ENCODE results near the gene TLX2. TPM values are rescaled to one million over a fixed set of nuclear protein-coding genes. Genes with fewer than 3 reads are reported as not detected.

TLX2 gene
- polyA plus RNA-seq, 2 of the 4 experiments (the other 2 are of a cell fraction), result 0.05 to 0.37 TPM

- TF ChIP-seq KDM5A (IDR thresholded peaks at IDR 0.05), result no peak
- TF ChIP-seq MAZ (IDR thresholded peaks at IDR 0.05; ENCODE audit: borderline replicate concordance, low read depth, low read length), result no peak
- TF ChIP-seq NR3C1 (IDR thresholded peaks at IDR 0.05), result no peak
- no peak for TF ChIP-seq NPAS2 (CRISPR knock-in tag; IDR thresholded peaks at IDR 0.05; ENCODE audit: borderline replicate concordance)
- 0 out of 3 replicates have a peak, but pooled peaks have one; percentile 29 for TF ChIP-seq SMC3 (IDR thresholded peaks at IDR 0.05)
- TF ChIP-seq POLR2A (IDR thresholded peaks at IDR 0.05; ENCODE audit: low read length), result peak; percentile 29; the same call in 1 of the 2 replicates
- no peak for TF ChIP-seq FOSB (CRISPR knock-in tag; IDR thresholded peaks at IDR 0.05)
- TF ChIP-seq ZFP36 (IDR thresholded peaks at IDR 0.05; ENCODE audit: borderline replicate concordance, partially characterized antibody), result no peak
- TF ChIP-seq, protein P1, sequence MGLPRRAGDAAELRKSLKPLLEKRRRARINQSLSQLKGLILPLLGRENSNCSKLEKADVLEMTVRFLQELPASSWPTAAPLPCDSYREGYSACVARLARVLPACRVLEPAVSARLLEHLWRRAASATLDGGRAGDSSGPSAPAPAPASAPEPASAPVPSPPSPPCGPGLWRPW (IDR thresholded peaks at IDR 0.05), result no peak
Measured at GRCh38 chr2:74502720-74503505, 11.3 kb upstream of the TLX2 start (continued).

GRCh38 chr2:74503506-74504475 lies 10.5 kb upstream of the TLX2 start:
- Histone ChIP-seq H3K4me2 (peak overlapping the region; percentile 72), H3K27ac (peak overlapping the region; percentile 83 to 96), H3K4me3 (peak overlapping the region; percentile 54), H3K9me3 (no peaks in the 10 kb centered on the region), H3K4me1 (peaks cover 33% of the 10 kb centered on the region)
- ATAC-seq (no peak), FAIRE-seq (no peak), DNase-seq (ENCODE audit: low read depth in 1 of 2, low spot score in 1 of 2) (no peak)
- TF ChIP-seq HOXB5 (CRISPR knock-in tag; IDR thresholded peaks at IDR 0.05) (0 out of 2 replicates have a peak, but pooled peaks have one; percentile 0), NFE2L2 (conservative IDR thresholded peaks at IDR 0.05; ENCODE audit: low read length) (no peak), POLR2A (IDR thresholded peaks at IDR 0.05; ENCODE audit: low read length) (0 out of 2 replicates have a peak, but pooled peaks have one; percentile 13), BHLHE40 (IDR thresholded peaks at IDR 0.05; ENCODE audit: low read depth, low read length) (no peak), EHF (CRISPR knock-in tag; IDR thresholded peaks at IDR 0.05) (no peak), SMC3 (IDR thresholded peaks at IDR 0.05) (no peak), TFCP2L1 (CRISPR knock-in tag; IDR thresholded peaks at IDR 0.05) (no peak), NPAS2 (CRISPR knock-in tag; IDR thresholded peaks at IDR 0.05; ENCODE audit: borderline replicate concordance) (no peak), KDM5A (IDR thresholded peaks at IDR 0.05) (no peak)
- TF ChIP-seq, protein P2, sequence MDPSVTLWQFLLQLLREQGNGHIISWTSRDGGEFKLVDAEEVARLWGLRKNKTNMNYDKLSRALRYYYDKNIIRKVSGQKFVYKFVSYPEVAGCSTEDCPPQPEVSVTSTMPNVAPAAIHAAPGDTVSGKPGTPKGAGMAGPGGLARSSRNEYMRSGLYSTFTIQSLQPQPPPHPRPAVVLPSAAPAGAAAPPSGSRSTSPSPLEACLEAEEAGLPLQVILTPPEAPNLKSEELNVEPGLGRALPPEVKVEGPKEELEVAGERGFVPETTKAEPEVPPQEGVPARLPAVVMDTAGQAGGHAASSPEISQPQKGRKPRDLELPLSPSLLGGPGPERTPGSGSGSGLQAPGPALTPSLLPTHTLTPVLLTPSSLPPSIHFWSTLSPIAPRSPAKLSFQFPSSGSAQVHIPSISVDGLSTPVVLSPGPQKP (IDR thresholded peaks at IDR 0.05; ENCODE audit: low read depth, low read length), result no peak
- ChIA-PET POLR2A (interaction anchor here (0.7 to 1.8 kb wide), 5 partner anchors 11 to 46 kb away, joined by 3 to 11 read pairs (median 5); partner anchors contain the start of genes CCDC142, HTRA2, TTC31 and WBP1), CTCF (interaction anchor here (1.0 to 15.5 kb wide), 8 partner anchors 16 to 112 kb away, joined by 3 to 184 read pairs (median 4); partner anchors contain the start of genes AUP1, C2orf81, CCDC142 and HTRA2)
- 91% methylated on average over 45 of the region's 45 CpGs for WGBS (ENCODE audit: missing lambda C conversion rate)

GRCh38 chr2:74504591-74504990 lies 9.7 kb upstream of the TLX2 start:
- H3K27ac ChIP-seq, result 0 out of 6 replicates have a peak overlapping the region, but pooled peaks of 1 of the 2 experiments have one; percentile 96
- H3K4me1 ChIP-seq, result peaks cover 33% of the 10 kb centered on the region
- WGBS (ENCODE audit: missing lambda C conversion rate), result 88% methylated on average over 3 of the region's 3 CpGs
- ATAC-seq (no peak), FAIRE-seq (no peak), DNase-seq (ENCODE audit: low read depth in 1 of 2, low spot score in 1 of 2) (no peak)
- ChIA-PET POLR2A (interaction anchor here (0.7 to 0.9 kb wide), 3 partner anchors 11 to 46 kb away, joined by 3 to 6 read pairs (median 3); partner anchors contain the start of genes HTRA2 and WBP1), CTCF (interaction anchor here (0.7 to 15.5 kb wide), 8 partner anchors 15 to 84 kb away, joined by 3 to 184 read pairs (median 5); partner anchors contain the start of genes AUP1, C2orf81, CCDC142 and HTRA2)
- no peak overlapping the region; the same call in 2 of the 3 replicates for H3K4me2 ChIP-seq
- no peaks in the 10 kb centered on the region for H3K9me3 ChIP-seq
- no peak for TF ChIP-seq JUN (IDR thresholded peaks at IDR 0.05)
- no peak for TF ChIP-seq POLR2A (IDR thresholded peaks at IDR 0.05; ENCODE audit: low read length)
- TF ChIP-seq NFE2L2 (conservative IDR thresholded peaks at IDR 0.05; ENCODE audit: low read length), result no peak
- no peak for TF ChIP-seq CHD4 (IDR thresholded peaks at IDR 0.05; ENCODE audit: borderline replicate concordance)
- no peak for TF ChIP-seq HDAC2 (IDR thresholded peaks at IDR 0.05)
- H3K4me3 ChIP-seq, result no peak overlapping the region

Data from A549 (cell line).